Uterus (tissue), 2 donors: ENCODE results near the gene NRXN3.

Experiments used
- POLR2A ChIP-seq, 2 donors: fragments of 450-650 bp; IDR thresholded peaks; one replicate each; pipeline ENCODE4 v1.6.1; 2016; ENCODE audit warnings: antibody characterized with exemption in 2 of 2, mild to moderate bottlenecking in 1 of 2, moderate library complexity in 1 of 2
- TF ChIP-seq, protein P1 (sequence below), 4 experiments: fragments of 200-600 bp in 2 of 4; fragments of 450-650 bp in 2 of 4; sonication (generic) in 2 of 4; IDR thresholded peaks; one replicate each; pipeline ENCODE4 v1.5.1; 2016 to 2019; ENCODE audit warnings: antibody characterized with exemption in 4 of 4, mild to moderate bottlenecking in 2 of 4, moderate library complexity in 1 of 4

DNA sequence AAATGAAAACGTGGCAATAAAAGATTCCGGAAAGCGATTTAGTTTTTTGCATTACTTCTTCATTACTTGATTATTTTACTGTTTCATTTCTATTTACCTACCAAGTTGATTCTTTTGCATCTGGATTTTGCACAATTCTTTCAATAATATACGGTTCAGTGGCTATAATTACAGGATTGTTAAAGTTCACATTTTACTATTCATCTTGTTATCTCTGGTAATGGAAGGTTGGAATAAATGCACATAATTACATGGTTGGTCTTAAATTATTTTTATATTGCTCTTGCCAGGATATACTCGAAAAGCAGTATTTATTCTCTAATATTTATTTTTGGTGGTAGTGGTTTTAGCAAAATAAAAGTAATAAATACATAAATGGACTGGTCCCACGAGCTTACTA lies 1203.3 kb downstream of the NRXN3 start:
- TF ChIP-seq, protein P1, sequence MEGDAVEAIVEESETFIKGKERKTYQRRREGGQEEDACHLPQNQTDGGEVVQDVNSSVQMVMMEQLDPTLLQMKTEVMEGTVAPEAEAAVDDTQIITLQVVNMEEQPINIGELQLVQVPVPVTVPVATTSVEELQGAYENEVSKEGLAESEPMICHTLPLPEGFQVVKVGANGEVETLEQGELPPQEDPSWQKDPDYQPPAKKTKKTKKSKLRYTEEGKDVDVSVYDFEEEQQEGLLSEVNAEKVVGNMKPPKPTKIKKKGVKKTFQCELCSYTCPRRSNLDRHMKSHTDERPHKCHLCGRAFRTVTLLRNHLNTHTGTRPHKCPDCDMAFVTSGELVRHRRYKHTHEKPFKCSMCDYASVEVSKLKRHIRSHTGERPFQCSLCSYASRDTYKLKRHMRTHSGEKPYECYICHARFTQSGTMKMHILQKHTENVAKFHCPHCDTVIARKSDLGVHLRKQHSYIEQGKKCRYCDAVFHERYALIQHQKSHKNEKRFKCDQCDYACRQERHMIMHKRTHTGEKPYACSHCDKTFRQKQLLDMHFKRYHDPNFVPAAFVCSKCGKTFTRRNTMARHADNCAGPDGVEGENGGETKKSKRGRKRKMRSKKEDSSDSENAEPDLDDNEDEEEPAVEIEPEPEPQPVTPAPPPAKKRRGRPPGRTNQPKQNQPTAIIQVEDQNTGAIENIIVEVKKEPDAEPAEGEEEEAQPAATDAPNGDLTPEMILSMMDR (IDR thresholded peaks at IDR 0.05) = no peak
- TF ChIP-seq POLR2A (IDR thresholded peaks at IDR 0.05) = no peak
